HG03521 (cell line): ENCODE measurements around the gene SSU72.
"Not testable (repeated sequence)": the region's sequence is repeated elsewhere in the genome, so short reads cannot be mapped to it uniquely, and the experiment has no call there.

ENCODE experiments used
- ATAC-seq: cut with Tn5 transposase; IDR thresholded peaks from one replicate; pipeline ENCODE4 v1.9.1; 2021; ENCODE audit warnings: mild to moderate bottlenecking, moderate library complexity; ENCODE audit not compliant: unreplicated experiment

SSU72 gene

GRCh38 chr1:1561801-1562470 lies 12.7 kb downstream of the SSU72 start:
- no peak for ATAC-seq

- ATAC-seq, result no peak
These were observed 14.5 kb downstream of the SSU72 start for GRCh38 chr1:1560178-1560577.

- ATAC-seq, result no peak
These were observed 15.6 kb downstream of the SSU72 start for GRCh38 chr1:1559066-1559465.

- ATAC-seq, result no peak
These were observed 16.1 kb downstream of the SSU72 start for GRCh38 chr1:1558591-1558990.

GRCh38 chr1:1557688-1558087 lies 17.0 kb downstream of the SSU72 start:
- not testable (repeated sequence) for ATAC-seq

GRCh38 chr1:1556961-1557360 lies 17.7 kb downstream of the SSU72 start:
- ATAC-seq, result not testable (repeated sequence)

- no peak for ATAC-seq
These were observed 18.2 kb downstream of the SSU72 start for GRCh38 chr1:1556505-1556904.

- ATAC-seq, result no peak
These were observed 19.4 kb downstream of the SSU72 start for GRCh38 chr1:1554926-1555915.

GRCh38 chr1:1554550-1554925 lies 20.1 kb downstream of the SSU72 start:
- no peak for ATAC-seq

- no peak for ATAC-seq
These were observed 20.7 kb downstream of the SSU72 start for GRCh38 chr1:1553821-1554494.

- ATAC-seq, result no peak
These were observed 22.4 kb downstream of the SSU72 start for GRCh38 chr1:1552263-1552639.

- ATAC-seq, result no peak
These were observed 23.0 kb downstream of the SSU72 start for GRCh38 chr1:1551524-1552262.

GRCh38 chr1:1550591-1551432 lies 23.9 kb downstream of the SSU72 start:
- ATAC-seq, result no peak

GRCh38 chr1:1550087-1550486 lies 24.6 kb downstream of the SSU72 start:
- ATAC-seq, result no peak

- ATAC-seq, result no peak
These were observed 26.1 kb downstream of the SSU72 start for GRCh38 chr1:1548591-1548990.

GRCh38 chr1:1547476-1547875 lies 27.2 kb downstream of the SSU72 start:
- no peak for ATAC-seq

- no peak for ATAC-seq
These were observed 27.7 kb downstream of the SSU72 start for GRCh38 chr1:1547011-1547410.

- no peak for ATAC-seq
These were observed 28.5 kb downstream of the SSU72 start for GRCh38 chr1:1545946-1546737.

GRCh38 chr1:1544544-1544943 lies 30.1 kb downstream of the SSU72 start:
- ATAC-seq, result no peak
